HG02642 (cell line): ENCODE data around the gene TNFRSF6B.

ENCODE experiments used
- ATAC-seq: cut with Tn5 transposase; IDR thresholded peaks from one replicate; pipeline ENCODE4 v1.9.1; 2021; ENCODE audit warnings: mild to moderate bottlenecking; ENCODE audit not compliant: unreplicated experiment, poor library complexity

The TNFRSF6B gene

GRCh38 chr20:63734111-63734945, 37.9 kb downstream of the TNFRSF6B start:
- ATAC-seq = no peak

GRCh38 chr20:63734946-63735858, 38.8 kb downstream of the TNFRSF6B start:
- no peak for ATAC-seq

- no peak for ATAC-seq
Observed at GRCh38 chr20:63735859-63736718, 39.6 kb downstream of the TNFRSF6B start, which contains the start of gene LIME1. TSS of gene LIME1 (plus strand) at chr20:63736664. CDS start at chr20:63737550, 886 bp downstream.

- ATAC-seq = no peak
Observed at GRCh38 chr20:63736893-63737694, 40.6 kb downstream of the TNFRSF6B start.

GRCh38 chr20:63737695-63737944, 41.2 kb downstream of the TNFRSF6B start:
- ATAC-seq = no peak

- no peak for ATAC-seq
Observed at GRCh38 chr20:63737945-63738686, 41.7 kb downstream of the TNFRSF6B start.

- ATAC-seq = no peak
Observed at GRCh38 chr20:63738687-63739129, 42.3 kb downstream of the TNFRSF6B start.

- ATAC-seq = peak; percentile 53
Observed at GRCh38 chr20:63739130-63740069, 42.9 kb downstream of the TNFRSF6B start, which contains the start of gene SLC2A4RG. TSS of gene SLC2A4RG (plus strand) at chr20:63739776. CDS start at chr20:63739913, 137 bp downstream.

- ATAC-seq = peak; percentile 12
Observed at GRCh38 chr20:63740070-63740626, 43.7 kb downstream of the TNFRSF6B start.

- ATAC-seq = no peak
Observed at GRCh38 chr20:63740627-63741353, 44.3 kb downstream of the TNFRSF6B start.

GRCh38 chr20:63741354-63741675, 44.9 kb downstream of the TNFRSF6B start:
- no peak for ATAC-seq

GRCh38 chr20:63741676-63742380, 45.4 kb downstream of the TNFRSF6B start:
- ATAC-seq = no peak

GRCh38 chr20:63742381-63743024, 46.1 kb downstream of the TNFRSF6B start:
- no peak for ATAC-seq

GRCh38 chr20:63743210-63743970, 46.9 kb downstream of the TNFRSF6B start:
- ATAC-seq = no peak

GRCh38 chr20:63744158-63744557, 47.7 kb downstream of the TNFRSF6B start:
- no peak for ATAC-seq
